Erythroblast (primary cell): ENCODE measurements around the gene BABAM2.

Source experiments
- GATA1 ChIP-seq: IDR thresholded peaks from 2 replicates; pipeline ENCODE4 v1.6.1; 2011; ENCODE audit warnings: low read depth, mild to moderate bottlenecking, control low read depth, low read length, moderate library complexity
- POLR2A ChIP-seq: IDR thresholded peaks from 2 replicates; pipeline ENCODE4 v1.6.1; 2011; ENCODE audit warnings: mild to moderate bottlenecking, low read length

- no peak for TF ChIP-seq POLR2A
- no peak for TF ChIP-seq GATA1
Observed at GRCh38 chr2:28342081-28342967, 451.8 kb downstream of the BABAM2 start.
